Trophoblast cell (in vitro differentiated cells and primary cell): ENCODE results near the gene IFNLR1.

ENCODE experiments used
- DNase-seq, 2 donors: peaks; one replicate each; pipeline ENCODE4 v3.0.0-alpha.2; 2016
- H2AFZ ChIP-seq: 2 replicates; pipeline ENCODE4 v1.6.1; 2013; ENCODE audit warnings: low read length, moderate library complexity, mild to moderate bottlenecking; ENCODE audit not compliant: insufficient read depth, poor library complexity
- H2AK5ac ChIP-seq: 2 replicates; pipeline ENCODE4 v1.6.1; 2013; ENCODE audit warnings: mild to moderate bottlenecking, low read length
- H2BK120ac ChIP-seq: 2 replicates; pipeline ENCODE4 v1.6.1; 2013; ENCODE audit warnings: low read length, mild to moderate bottlenecking, moderate library complexity; ENCODE audit not compliant: insufficient read depth, poor library complexity
- H2BK12ac ChIP-seq: 2 replicates; pipeline ENCODE4 v1.6.1; 2013; ENCODE audit warnings: mild to moderate bottlenecking, low read length, moderate library complexity
- H2BK5ac ChIP-seq: 2 replicates; pipeline ENCODE4 v1.6.1; 2013; ENCODE audit warnings: low read length, low read depth, moderate library complexity, mild to moderate bottlenecking; ENCODE audit not compliant: poor library complexity
- H3K14ac ChIP-seq: 2 replicates; pipeline ENCODE4 v1.6.1; 2013; ENCODE audit warnings: mild to moderate bottlenecking, low read length
- H3K18ac ChIP-seq: 2 replicates; pipeline ENCODE4 v1.6.1; 2013; ENCODE audit warnings: mild to moderate bottlenecking, low read length
- H3K23ac ChIP-seq: 2 replicates; pipeline ENCODE4 v1.6.1; 2013; ENCODE audit warnings: low read length
- H3K27ac ChIP-seq: 2 replicates; pipeline ENCODE4 v1.5.1; 2013; ENCODE audit warnings: low read depth, mild to moderate bottlenecking, inconsistent platforms, low read length, moderate library complexity
- H3K27me3 ChIP-seq: 2 replicates; pipeline ENCODE4 v1.6.1; 2013; ENCODE audit warnings: inconsistent platforms, mild to moderate bottlenecking, low read length, moderate library complexity; ENCODE audit not compliant: insufficient read depth
- H3K36me3 ChIP-seq, 2 experiments: 1 replicate in 1 of 2; 2 replicates in 1 of 2; pipeline ENCODE4 v1.6.1; 2013; ENCODE audit warnings: low read length in 2 of 2, mild to moderate bottlenecking in 2 of 2, moderate library complexity in 1 of 2; ENCODE audit not compliant: insufficient read depth in 2 of 2, control insufficient read depth in 1 of 2
- H3K4ac ChIP-seq: 2 replicates; pipeline ENCODE4 v1.6.1; 2013; ENCODE audit warnings: low read depth, mild to moderate bottlenecking, low read length, moderate library complexity
- H3K4me1 ChIP-seq, 2 experiments: 1 replicate in 1 of 2; 2 replicates in 1 of 2; pipeline ENCODE4 v1.6.1; 2013; ENCODE audit warnings: low read length in 2 of 2, mild to moderate bottlenecking in 2 of 2, moderate library complexity in 1 of 2; ENCODE audit not compliant: insufficient read depth in 2 of 2, control insufficient read depth in 1 of 2
- H3K4me2 ChIP-seq: 2 replicates; pipeline ENCODE4 v1.6.1; 2013; ENCODE audit warnings: inconsistent platforms, mild to moderate bottlenecking, low read length, moderate library complexity
- H3K4me3 ChIP-seq: 2 replicates; pipeline ENCODE4 v1.5.1; 2013; ENCODE audit warnings: mild to moderate bottlenecking, low read depth, low read length, inconsistent platforms
- H3K79me1 ChIP-seq: one replicate; pipeline ENCODE4 v1.6.1; 2013; ENCODE audit warnings: low read length
- H3K79me2 ChIP-seq: 2 replicates; pipeline ENCODE4 v1.6.1; 2013; ENCODE audit warnings: low read length, mild to moderate bottlenecking; ENCODE audit not compliant: control insufficient read depth, insufficient read depth, poor library complexity
- H3K9ac ChIP-seq: 2 replicates; pipeline ENCODE4 v1.6.1; 2013; ENCODE audit warnings: mild to moderate bottlenecking, low read length
- H3K9me3 ChIP-seq: 2 replicates; pipeline ENCODE4 v1.6.1; 2013; ENCODE audit warnings: low read depth, mild to moderate bottlenecking, control low read depth, inconsistent platforms, low read length; ENCODE audit not compliant: insufficient read depth
- H4K12ac ChIP-seq: 2 replicates; pipeline ENCODE4 v1.6.1; 2013; ENCODE audit warnings: low read depth, mild to moderate bottlenecking, low read length, moderate library complexity
- H4K8ac ChIP-seq: 2 replicates; pipeline ENCODE4 v1.6.1; 2013; ENCODE audit warnings: low read depth, mild to moderate bottlenecking, low read length, moderate library complexity
- H4K91ac ChIP-seq: one replicate; pipeline ENCODE4 v1.6.1; 2013; ENCODE audit warnings: low read depth, mild to moderate bottlenecking, low read length, moderate library complexity
- WGBS: extraction: QIAGEN DNeasy Blood & Tissue Kit; methylation state at CpG from one replicate; pipeline ENCODE4 v1.1.7; 2013; ENCODE audit warnings: missing lambda C conversion rate; ENCODE audit not compliant: insufficient read length, insufficient coverage; ENCODE audit errors: extremely low coverage; 5-methylcytosine and 5-hydroxymethylcytosine counted together

Gene IFNLR1

GRCh38 chr1:24123611-24124010, 63.5 kb downstream of the IFNLR1 start:
- H3K27me3 ChIP-seq, result no peaks in the 10 kb centered on the region
- H4K8ac ChIP-seq, result no peak overlapping the region
- no peak overlapping the region for H3K27ac ChIP-seq
- no peaks in the 10 kb centered on the region for H3K36me3 ChIP-seq
- H3K4me1 ChIP-seq, result peaks cover 18 to 25% of the 10 kb centered on the region in 2 experiments
- no peak overlapping the region for H2BK5ac ChIP-seq
- no peak overlapping the region for H4K12ac ChIP-seq
- H3K23ac ChIP-seq, result no peak overlapping the region
- no peaks in the 10 kb centered on the region for H3K9me3 ChIP-seq
- no peak overlapping the region for H3K4ac ChIP-seq
- peaks cover 8% of the 10 kb centered on the region for H3K79me1 ChIP-seq
- H3K14ac ChIP-seq, result no peak overlapping the region
- no peak overlapping the region for H4K91ac ChIP-seq
- no peak overlapping the region for H3K9ac ChIP-seq
- no peak overlapping the region for H2AK5ac ChIP-seq
- no peak overlapping the region for H3K4me2 ChIP-seq
- DNase-seq, result no peak
- WGBS, result no CpG with 5 or more reads among the region's 6 CpGs
- peaks cover 2% of the 10 kb centered on the region for H3K79me2 ChIP-seq
- H2BK120ac ChIP-seq, result no peak overlapping the region
- no peak overlapping the region for H3K18ac ChIP-seq
- H3K4me3 ChIP-seq, result no peak overlapping the region
- no peak overlapping the region for H2AFZ ChIP-seq
- no peak overlapping the region for H2BK12ac ChIP-seq

GRCh38 chr1:24122776-24123175, 64.3 kb downstream of the IFNLR1 start:
- Histone ChIP-seq H3K4me1 (peaks cover 25 to 33% of the 10 kb centered on the region in 2 experiments), H2BK120ac (no peak overlapping the region), H3K4me2 (no peak overlapping the region), H3K79me2 (peaks cover 2% of the 10 kb centered on the region), H3K36me3 (no peaks in the 10 kb centered on the region), H2BK12ac (no peak overlapping the region), H3K79me1 (peaks cover 10% of the 10 kb centered on the region), H2AK5ac (no peak overlapping the region), H3K4ac (no peak overlapping the region), H4K12ac (no peak overlapping the region), H2AFZ (no peak overlapping the region), H4K91ac (no peak overlapping the region), H3K23ac (no peak overlapping the region), H3K27me3 (no peaks in the 10 kb centered on the region), H3K9ac (no peak overlapping the region), H3K18ac (no peak overlapping the region), H3K9me3 (no peaks in the 10 kb centered on the region), H2BK5ac (no peak overlapping the region), H3K14ac (no peak overlapping the region), H3K4me3 (no peak overlapping the region), H3K27ac (no peak overlapping the region), H4K8ac (no peak overlapping the region)
- WGBS, result no CpG with 5 or more reads among the region's 7 CpGs
- no peak for DNase-seq

- Histone ChIP-seq H4K8ac (no peak overlapping the region), H2BK120ac (no peak overlapping the region), H3K4me3 (no peak overlapping the region), H2AFZ (no peak overlapping the region), H4K12ac (no peak overlapping the region), H4K91ac (peak overlapping the region; percentile 21), H3K27me3 (no peaks in the 10 kb centered on the region), H3K36me3 (no peaks in the 10 kb centered on the region), H2BK5ac (no peak overlapping the region), H3K79me1 (peaks cover 10% of the 10 kb centered on the region), H2BK12ac (peak overlapping the region; percentile 22), H3K4me1 (peaks cover 28 to 40% of the 10 kb centered on the region in 2 experiments), H3K4me2 (no peak overlapping the region), H2AK5ac (no peak overlapping the region), H3K9ac (no peak overlapping the region), H3K4ac (no peak overlapping the region), H3K27ac (no peak overlapping the region), H3K14ac (peak overlapping the region; percentile 16), H3K9me3 (no peaks in the 10 kb centered on the region), H3K23ac (no peak overlapping the region), H3K79me2 (peaks cover 2% of the 10 kb centered on the region), H3K18ac (no peak overlapping the region)
- no peak for DNase-seq
- WGBS, result no CpG with 5 or more reads among the region's 14 CpGs
Observed at GRCh38 chr1:24121406-24121805, 65.7 kb downstream of the IFNLR1 start.

- Histone ChIP-seq H2BK120ac (peak overlapping the region; percentile 3), H3K79me1 (peaks cover 10% of the 10 kb centered on the region), H3K9ac (no peak overlapping the region), H3K23ac (no peak overlapping the region), H3K79me2 (peaks cover 2% of the 10 kb centered on the region), H2AFZ (no peak overlapping the region), H3K4me1 (peaks cover 28 to 40% of the 10 kb centered on the region in 2 experiments), H4K91ac (peak overlapping the region; percentile 33), H2BK12ac (peak overlapping the region; percentile 2), H3K36me3 (no peaks in the 10 kb centered on the region), H4K12ac (no peak overlapping the region), H3K4ac (no peak overlapping the region), H3K18ac (no peak overlapping the region), H3K14ac (no peak overlapping the region), H3K4me3 (no peak overlapping the region), H2BK5ac (no peak overlapping the region), H3K27me3 (no peaks in the 10 kb centered on the region), H3K27ac (no peak overlapping the region), H3K9me3 (no peaks in the 10 kb centered on the region), H4K8ac (no peak overlapping the region), H2AK5ac (peak overlapping the region; percentile 34), H3K4me2 (no peak overlapping the region)
- WGBS, result no CpG with 5 or more reads among the region's 3 CpGs
- DNase-seq, result no peak
Observed at GRCh38 chr1:24120965-24121364, 66.1 kb downstream of the IFNLR1 start.
